ENCODE measurements around the gene WDFY2.

DNA sequence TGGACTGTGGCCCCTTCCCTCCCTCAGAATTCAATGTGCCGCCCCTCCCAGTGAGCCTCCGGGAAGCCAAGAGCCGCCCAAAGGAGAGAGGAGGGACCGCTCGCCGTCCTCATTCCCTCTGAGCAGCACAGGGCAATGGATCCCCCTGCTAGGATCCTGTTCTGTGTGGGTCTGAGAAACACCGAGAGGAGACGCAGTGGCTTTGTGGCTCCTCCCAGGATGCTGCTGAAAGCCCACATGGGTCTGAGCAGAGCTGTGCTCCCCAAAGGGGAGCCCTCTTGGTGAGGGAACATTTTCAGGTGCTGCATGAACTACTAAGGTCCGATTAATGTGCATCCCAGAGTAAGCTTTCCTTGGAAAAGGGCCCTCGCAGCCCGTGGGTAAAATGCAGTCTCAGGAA, 189.3 kb downstream of the WDFY2 start:
- TF ChIP-seq, protein P1, sequence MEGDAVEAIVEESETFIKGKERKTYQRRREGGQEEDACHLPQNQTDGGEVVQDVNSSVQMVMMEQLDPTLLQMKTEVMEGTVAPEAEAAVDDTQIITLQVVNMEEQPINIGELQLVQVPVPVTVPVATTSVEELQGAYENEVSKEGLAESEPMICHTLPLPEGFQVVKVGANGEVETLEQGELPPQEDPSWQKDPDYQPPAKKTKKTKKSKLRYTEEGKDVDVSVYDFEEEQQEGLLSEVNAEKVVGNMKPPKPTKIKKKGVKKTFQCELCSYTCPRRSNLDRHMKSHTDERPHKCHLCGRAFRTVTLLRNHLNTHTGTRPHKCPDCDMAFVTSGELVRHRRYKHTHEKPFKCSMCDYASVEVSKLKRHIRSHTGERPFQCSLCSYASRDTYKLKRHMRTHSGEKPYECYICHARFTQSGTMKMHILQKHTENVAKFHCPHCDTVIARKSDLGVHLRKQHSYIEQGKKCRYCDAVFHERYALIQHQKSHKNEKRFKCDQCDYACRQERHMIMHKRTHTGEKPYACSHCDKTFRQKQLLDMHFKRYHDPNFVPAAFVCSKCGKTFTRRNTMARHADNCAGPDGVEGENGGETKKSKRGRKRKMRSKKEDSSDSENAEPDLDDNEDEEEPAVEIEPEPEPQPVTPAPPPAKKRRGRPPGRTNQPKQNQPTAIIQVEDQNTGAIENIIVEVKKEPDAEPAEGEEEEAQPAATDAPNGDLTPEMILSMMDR (IDR thresholded peaks at IDR 0.05): no peak
- no peak for TF ChIP-seq POLR2A (IDR thresholded peaks at IDR 0.05)
